HCT116 (cell line): ENCODE results near the gene UBAP2. TPM values are rescaled to one million over a fixed set of nuclear protein-coding genes. Genes with fewer than 3 reads are reported as not detected.

Experiments
- ATAC-seq: fragments of 200-7000 bp; cut with Tn5 transposase; 2 replicates; pipeline ENCODE4 v1.9.1; 2020; ENCODE audit warnings: mild to moderate bottlenecking, moderate library complexity
- BruUV-seq: library from RNA; stranded (reverse); fragments of 400-500 nt; replicated peaks from 2 replicates; lab custom pipeline; 2021; lab: Mats Ljungman, UMichigan
- CTCF ChIA-PET: fragments of 300-600 bp; sonication (Branson Sonifier 250); formaldehyde crosslinking; loops from one replicate; lab custom pipeline; 2021; ENCODE audit warnings: antibody characterized with exemption; lab: Charles Lee
- POLR2A ChIA-PET: fragments of 300-600, 350-600 bp; sonication (Branson Sonifier 250); formaldehyde crosslinking; loops from one replicate; lab custom pipeline; 2021; ENCODE audit warnings: antibody characterized with exemption; lab: Charles Lee
- RAD21 ChIA-PET, 2 experiments: fragments of 300-600 bp; sonication (Branson Sonifier 250); formaldehyde crosslinking; loops; one replicate each; lab custom pipeline; 2023; ENCODE audit warnings: low total read pairs in 2 of 2; ENCODE audit not compliant: uncharacterized antibody in 2 of 2, unreplicated experiment in 2 of 2, low non-redundant PET in 1 of 2; lab: Charles Lee
- DNase-seq: peaks from one replicate; pipeline ENCODE4 v3.0.0-alpha.2; 2010; ENCODE audit warnings: low read depth, low spot score
- H2AFZ ChIP-seq: fragments of 200-600 bp; shearing (Covaris generic), sonication (generic); 2 replicates; pipeline ENCODE4 v1.6.1; 2017; ENCODE audit warnings: low read depth, mixed run types, mixed read lengths, antibody characterized with exemption, low read length; ENCODE audit not compliant: poor library complexity, severe bottlenecking
- H3K27ac ChIP-seq: 2 replicates; pipeline ENCODE4 v1.5.1; 2012; ENCODE audit warnings: low read depth, low read length
- H3K27me3 ChIP-seq: fragments of 200-600 bp; sonication (generic); 2 replicates; pipeline ENCODE4 v1.6.1; 2016; ENCODE audit warnings: mixed run types, low read length, mixed read lengths; ENCODE audit not compliant: insufficient read depth
- H3K36me3 ChIP-seq, 2 experiments: fragments of 200-500 bp in 1 of 2; fragments of 200-600 bp in 1 of 2; sonication (Bioruptor generic) in 1 of 2; sonication (generic) in 1 of 2; 2 replicates each; pipeline versions ENCODE4 v1.5.1 to v1.6.1; 2014 to 2016; ENCODE audit warnings: low read length in 2 of 2, inconsistent platforms in 1 of 2, mixed read lengths in 1 of 2, mixed run types in 1 of 2; ENCODE audit not compliant: insufficient read depth in 2 of 2, control insufficient read depth in 1 of 2
- H3K4me1 ChIP-seq, 2 experiments: fragments of 200-600 bp in 1 of 2; sonication (generic) in 1 of 2; 2 replicates each; pipeline versions ENCODE4 v1.5.1 to v1.6.1; 2012 to 2017; ENCODE audit warnings: low read length in 2 of 2, inconsistent platforms in 1 of 2, mild to moderate bottlenecking in 1 of 2, mixed read lengths in 1 of 2, mixed run types in 1 of 2, moderate library complexity in 1 of 2; ENCODE audit not compliant: insufficient read depth in 2 of 2, control insufficient read depth in 1 of 2
- H3K4me2 ChIP-seq: fragments of 200-600 bp; sonication (generic); 2 replicates; pipeline ENCODE4 v1.6.1; 2017; ENCODE audit warnings: mixed run types, low read length, mixed read lengths
- H3K4me3 ChIP-seq, 2 experiments: fragments of 200-600 bp in 1 of 2; sonication (generic) in 1 of 2; replicated peaks in 1 of 2; 2 replicates each; pipeline ENCODE4 v1.5.1; 2011 to 2016; ENCODE audit warnings: low read length in 2 of 2, control low read depth in 1 of 2, low read depth in 1 of 2, mild to moderate bottlenecking in 1 of 2, mixed read lengths in 1 of 2, mixed run types in 1 of 2
- H3K79me2 ChIP-seq: fragments of 200-600 bp; sonication (generic); 2 replicates; pipeline ENCODE4 v1.6.1; 2017; ENCODE audit warnings: mild to moderate bottlenecking, mixed run types, low read length, moderate library complexity, mixed read lengths; ENCODE audit not compliant: insufficient read depth
- H3K9ac ChIP-seq: fragments of 200-600 bp; sonication (generic); 2 replicates; pipeline ENCODE4 v1.6.1; 2016; ENCODE audit warnings: low read length, mixed read lengths
- H3K9me2 ChIP-seq: fragments of 200-600 bp; sonication (generic), shearing (Covaris generic); 2 replicates; pipeline ENCODE4 v1.6.1; 2017; ENCODE audit warnings: mixed run types, mild to moderate bottlenecking, moderate library complexity; ENCODE audit not compliant: insufficient read depth
- H3K9me3 ChIP-seq, 2 experiments: fragments of 200-500 bp in 1 of 2; fragments of 200-600 bp in 1 of 2; sonication (Bioruptor generic) in 1 of 2; sonication (generic) in 1 of 2; 2 replicates each; pipeline ENCODE4 v1.6.1; 2014 to 2017; ENCODE audit warnings: low read length in 2 of 2, mixed read lengths in 2 of 2, inconsistent platforms in 1 of 2, low read depth in 1 of 2, mild to moderate bottlenecking in 1 of 2, mixed run types in 1 of 2, moderate library complexity in 1 of 2; ENCODE audit not compliant: control insufficient read depth in 1 of 2, insufficient read depth in 1 of 2
- H4K20me1 ChIP-seq: fragments of 200-600 bp; sonication (generic), shearing (Covaris generic); 2 replicates; pipeline ENCODE4 v1.6.1; 2017; ENCODE audit warnings: mixed run types, mild to moderate bottlenecking, moderate library complexity; ENCODE audit not compliant: insufficient read depth
- ATF3 ChIP-seq: IDR thresholded peaks from 2 replicates; pipeline ENCODE4 v1.6.1; 2012
- CBX3 ChIP-seq: IDR thresholded peaks from 2 replicates; pipeline ENCODE4 v1.6.1; 2012; ENCODE audit warnings: low read depth
- CEBPB ChIP-seq: IDR thresholded peaks from 2 replicates; pipeline ENCODE4 v1.6.1; 2012; ENCODE audit warnings: low read depth
- CTCF ChIP-seq, 3 experiments: fragments of 200-600 bp in 1 of 3; sonication (generic) in 1 of 3; IDR thresholded peaks in 2 of 3; conservative IDR thresholded peaks in 1 of 3; 2 replicates each; pipeline ENCODE4 v1.5.1; 2012 to 2017; ENCODE audit warnings: low read depth in 2 of 3, low read length in 2 of 3, antibody characterized with exemption in 1 of 3, borderline replicate concordance in 1 of 3, control low read depth in 1 of 3, mild to moderate bottlenecking in 1 of 3, mixed read lengths in 1 of 3, mixed run types in 1 of 3, moderate library complexity in 1 of 3; ENCODE audit not compliant: insufficient read depth in 1 of 3
- EGR1 ChIP-seq: IDR thresholded peaks from 2 replicates; pipeline ENCODE4 v1.6.1; 2012; ENCODE audit warnings: low read depth
- ELF1 ChIP-seq: IDR thresholded peaks from 2 replicates; pipeline ENCODE4 v1.6.1; 2012; ENCODE audit warnings: low read depth, borderline replicate concordance
- EZH2 ChIP-seq: fragments of 200-600 bp; sonication (generic); IDR thresholded peaks from 2 replicates; pipeline ENCODE4 v1.6.1; 2017; ENCODE audit warnings: antibody characterized with exemption, mixed run types
- EZH2phosphoT487 ChIP-seq: fragments of 200-600 bp; IDR thresholded peaks from 2 replicates; pipeline ENCODE4 v1.6.1; 2018; ENCODE audit warnings: antibody characterized with exemption, borderline replicate concordance
- POLR2A ChIP-seq: IDR thresholded peaks from 2 replicates; pipeline ENCODE4 v1.7.0; 2011; ENCODE audit warnings: borderline replicate concordance; ENCODE audit not compliant: insufficient read depth, insufficient read length; ENCODE audit errors: extremely low read depth
- POLR2AphosphoS5 ChIP-seq: IDR thresholded peaks from 2 replicates; pipeline ENCODE4 v1.6.1; 2011; ENCODE audit warnings: mild to moderate bottlenecking, low read depth, low read length, moderate library complexity
- RAD21 ChIP-seq: IDR thresholded peaks from 2 replicates; pipeline ENCODE4 v1.6.1; 2012; ENCODE audit warnings: low read depth, mild to moderate bottlenecking
- SIN3A ChIP-seq: IDR thresholded peaks from 2 replicates; pipeline ENCODE4 v1.6.1; 2012; ENCODE audit warnings: low read depth
- SP1 ChIP-seq: IDR thresholded peaks from 2 replicates; pipeline ENCODE4 v1.6.1; 2012; ENCODE audit warnings: low read depth
- SRF ChIP-seq: IDR thresholded peaks from 2 replicates; pipeline ENCODE4 v1.6.1; 2012; ENCODE audit warnings: low read depth
- TCF7L2 ChIP-seq: IDR thresholded peaks from 2 replicates; pipeline ENCODE4 v1.7.0; 2011; ENCODE audit warnings: borderline replicate concordance, inconsistent platforms; ENCODE audit not compliant: insufficient read depth, insufficient read length; ENCODE audit errors: extremely low read depth
- YY1 ChIP-seq: IDR thresholded peaks from 2 replicates; pipeline ENCODE4 v1.6.1; 2011; ENCODE audit warnings: low read length, low read depth, moderate library complexity, mild to moderate bottlenecking; ENCODE audit not compliant: insufficient replicate concordance; ENCODE audit errors: extremely low read depth
- ZNF274 ChIP-seq: fragments of 200-500 bp; sonication (Bioruptor generic); IDR thresholded peaks from 2 replicates; pipeline ENCODE4 v1.6.1; 2014; ENCODE audit warnings: mild to moderate bottlenecking, low read depth, low read length, inconsistent platforms
- intact Hi-C: fragments of 100-400 bp; cut with micrococcal nuclease; formaldehyde crosslinking; loops from 2 replicates; pipeline ENCODE4 v1.10.0; 2022
- total RNA-seq: library from RNA; stranded (reverse); gene quantifications from one replicate; pipeline ENCODE4 v1.2.1, GENCODE V29; 2021; ENCODE audit not compliant: unreplicated experiment
- TF ChIP-seq, protein P1 (sequence below): IDR thresholded peaks from 2 replicates; pipeline ENCODE4 v1.6.1; 2011; ENCODE audit warnings: mild to moderate bottlenecking, low read length, moderate library complexity; ENCODE audit not compliant: insufficient replicate concordance; ENCODE audit errors: extremely low read depth

UBAP2 gene
- total RNA-seq, 1 experiment from 2014 or later, result 51.3 TPM

- DNase-seq (no peak), ATAC-seq (no peak)
- ChIA-PET RAD21 (no interaction called here), POLR2A (no interaction called here)
- Histone ChIP-seq H3K79me2 (peaks cover 77% of the 10 kb centered on the region), H3K4me1 (no peaks in the 10 kb centered on the region), H3K27ac (no peak overlapping the region), H3K4me3 (no peak overlapping the region), H3K9me3 (no peaks in the 10 kb centered on the region), H3K4me2 (no peak overlapping the region), H3K27me3 (no peaks in the 10 kb centered on the region), H3K9me2 (no peaks in the 10 kb centered on the region)
- BruUV-seq, result no TSS peak
- TF ChIP-seq ELF1 (no peak), ATF3 (no peak), TCF7L2 (no peak), EZH2phosphoT487 (no peak), EZH2 (no peak), POLR2AphosphoS5 (no peak), CEBPB (no peak), ZNF274 (no peak), POLR2A (no peak), EGR1 (no peak), SRF (no peak), RAD21 (no peak), CBX3 (no peak), YY1 (no peak), CTCF (IDR thresholded peaks at IDR 0.05 in 2 of 3, conservative IDR thresholded peaks at IDR 0.05 in 1 of 3; ENCODE audit: borderline replicate concordance in 1 of 3, insufficient read depth in 1 of 3, low read depth in 2 of 3, low read length in 2 of 3) (no peak), SP1 (no peak), SIN3A (no peak)
- TF ChIP-seq, protein P1, sequence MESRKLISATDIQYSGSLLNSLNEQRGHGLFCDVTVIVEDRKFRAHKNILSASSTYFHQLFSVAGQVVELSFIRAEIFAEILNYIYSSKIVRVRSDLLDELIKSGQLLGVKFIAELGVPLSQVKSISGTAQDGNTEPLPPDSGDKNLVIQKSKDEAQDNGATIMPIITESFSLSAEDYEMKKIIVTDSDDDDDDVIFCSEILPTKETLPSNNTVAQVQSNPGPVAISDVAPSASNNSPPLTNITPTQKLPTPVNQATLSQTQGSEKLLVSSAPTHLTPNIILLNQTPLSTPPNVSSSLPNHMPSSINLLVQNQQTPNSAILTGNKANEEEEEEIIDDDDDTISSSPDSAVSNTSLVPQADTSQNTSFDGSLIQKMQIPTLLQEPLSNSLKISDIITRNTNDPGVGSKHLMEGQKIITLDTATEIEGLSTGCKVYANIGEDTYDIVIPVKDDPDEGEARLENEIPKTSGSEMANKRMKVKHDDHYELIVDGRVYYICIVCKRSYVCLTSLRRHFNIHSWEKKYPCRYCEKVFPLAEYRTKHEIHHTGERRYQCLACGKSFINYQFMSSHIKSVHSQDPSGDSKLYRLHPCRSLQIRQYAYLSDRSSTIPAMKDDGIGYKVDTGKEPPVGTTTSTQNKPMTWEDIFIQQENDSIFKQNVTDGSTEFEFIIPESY, result no peak
- TF ChIP-seq, all 23 proteins: peak for 0
- Histone ChIP-seq H3K9ac (no peak overlapping the region), H3K36me3 (peaks cover 10 to 11% of the 10 kb centered on the region in 2 experiments; a peak in 1 of 4 replicates), H2AFZ (no peak overlapping the region), H4K20me1 (peaks cover 17% of the 10 kb centered on the region)
- CTCF ChIA-PET, result interaction anchor here (1.0 kb wide), 1 partner anchor 21 kb away, joined by 3 read pairs; no protein-coding TSS in a partner anchor
- intact Hi-C loops, result no loop called here
Measured at GRCh38 chr9:33903157-33903780, 145.4 kb downstream of the UBAP2 start.
